ENCODE measurements around the gene IL1RAPL1.

GRCh38 chrX:28998609-28999135, 411.4 kb downstream of the IL1RAPL1 start:
- TF ChIP-seq CTCF (conservative IDR thresholded peaks at IDR 0.05) (no peak), ZFX (IDR thresholded peaks at IDR 0.05) (no peak)

Measured in C4-2B (cell line).